Measurements from ENCODE around the gene TLK1. TPM values are rescaled to one million over a fixed set of nuclear protein-coding genes. Genes with fewer than 3 reads are reported as not detected.

The TLK1 gene
- total and polyA plus RNA-seq, 9 of the 15 experiments (the other 6 are each of a cell fraction or from before 2014, with no cell fraction given): 20.2 to 101 (median 40.5) TPM

DNA sequence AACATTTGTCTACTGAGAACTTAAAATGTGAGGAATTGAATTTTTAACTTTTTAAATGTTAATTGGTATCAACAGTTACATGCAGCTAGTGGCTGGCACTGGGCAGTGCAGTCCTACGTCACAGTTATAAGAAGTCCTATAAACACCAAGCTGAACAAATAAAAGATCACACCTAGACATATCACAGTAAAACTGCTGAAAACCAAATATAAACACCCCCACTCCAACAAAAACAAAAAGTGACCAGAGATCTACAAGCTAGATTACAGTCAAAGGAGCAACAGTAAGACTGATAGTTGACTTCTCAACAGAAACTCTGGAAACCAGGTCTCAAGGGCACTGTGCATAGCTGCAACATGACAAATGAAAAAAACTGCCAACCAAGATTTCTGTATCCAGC, 19.4 kb downstream of the TLK1 start (continued):
- TF ChIP-seq, protein P1, sequence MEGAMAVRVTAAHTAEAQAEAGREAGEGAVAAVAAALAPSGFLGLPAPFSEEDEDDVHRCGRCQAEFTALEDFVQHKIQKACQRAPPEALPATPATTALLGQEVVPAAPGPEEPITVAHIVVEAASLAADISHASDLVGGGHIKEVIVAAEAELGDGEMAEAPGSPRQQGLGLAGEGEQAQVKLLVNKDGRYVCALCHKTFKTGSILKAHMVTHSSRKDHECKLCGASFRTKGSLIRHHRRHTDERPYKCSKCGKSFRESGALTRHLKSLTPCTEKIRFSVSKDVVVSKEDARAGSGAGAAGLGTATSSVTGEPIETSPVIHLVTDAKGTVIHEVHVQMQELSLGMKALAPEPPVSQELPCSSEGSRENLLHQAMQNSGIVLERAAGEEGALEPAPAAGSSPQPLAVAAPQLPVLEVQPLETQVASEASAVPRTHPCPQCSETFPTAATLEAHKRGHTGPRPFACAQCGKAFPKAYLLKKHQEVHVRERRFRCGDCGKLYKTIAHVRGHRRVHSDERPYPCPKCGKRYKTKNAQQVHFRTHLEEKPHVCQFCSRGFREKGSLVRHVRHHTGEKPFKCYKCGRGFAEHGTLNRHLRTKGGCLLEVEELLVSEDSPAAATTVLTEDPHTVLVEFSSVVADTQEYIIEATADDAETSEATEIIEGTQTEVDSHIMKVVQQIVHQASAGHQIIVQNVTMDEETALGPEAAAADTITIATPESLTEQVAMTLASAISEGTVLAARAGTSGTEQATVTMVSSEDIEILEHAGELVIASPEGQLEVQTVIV (CRISPR knock-in tag; IDR thresholded peaks at IDR 0.05; ENCODE audit: borderline replicate concordance): no peak
- TF ChIP-seq, protein P2, sequence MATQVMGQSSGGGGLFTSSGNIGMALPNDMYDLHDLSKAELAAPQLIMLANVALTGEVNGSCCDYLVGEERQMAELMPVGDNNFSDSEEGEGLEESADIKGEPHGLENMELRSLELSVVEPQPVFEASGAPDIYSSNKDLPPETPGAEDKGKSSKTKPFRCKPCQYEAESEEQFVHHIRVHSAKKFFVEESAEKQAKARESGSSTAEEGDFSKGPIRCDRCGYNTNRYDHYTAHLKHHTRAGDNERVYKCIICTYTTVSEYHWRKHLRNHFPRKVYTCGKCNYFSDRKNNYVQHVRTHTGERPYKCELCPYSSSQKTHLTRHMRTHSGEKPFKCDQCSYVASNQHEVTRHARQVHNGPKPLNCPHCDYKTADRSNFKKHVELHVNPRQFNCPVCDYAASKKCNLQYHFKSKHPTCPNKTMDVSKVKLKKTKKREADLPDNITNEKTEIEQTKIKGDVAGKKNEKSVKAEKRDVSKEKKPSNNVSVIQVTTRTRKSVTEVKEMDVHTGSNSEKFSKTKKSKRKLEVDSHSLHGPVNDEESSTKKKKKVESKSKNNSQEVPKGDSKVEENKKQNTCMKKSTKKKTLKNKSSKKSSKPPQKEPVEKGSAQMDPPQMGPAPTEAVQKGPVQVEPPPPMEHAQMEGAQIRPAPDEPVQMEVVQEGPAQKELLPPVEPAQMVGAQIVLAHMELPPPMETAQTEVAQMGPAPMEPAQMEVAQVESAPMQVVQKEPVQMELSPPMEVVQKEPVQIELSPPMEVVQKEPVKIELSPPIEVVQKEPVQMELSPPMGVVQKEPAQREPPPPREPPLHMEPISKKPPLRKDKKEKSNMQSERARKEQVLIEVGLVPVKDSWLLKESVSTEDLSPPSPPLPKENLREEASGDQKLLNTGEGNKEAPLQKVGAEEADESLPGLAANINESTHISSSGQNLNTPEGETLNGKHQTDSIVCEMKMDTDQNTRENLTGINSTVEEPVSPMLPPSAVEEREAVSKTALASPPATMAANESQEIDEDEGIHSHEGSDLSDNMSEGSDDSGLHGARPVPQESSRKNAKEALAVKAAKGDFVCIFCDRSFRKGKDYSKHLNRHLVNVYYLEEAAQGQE (IDR thresholded peaks at IDR 0.05; ENCODE audit: borderline replicate concordance): peak; percentile 5; the same call in 1 of the 2 replicates
- TF ChIP-seq, protein P2 (CRISPR knock-in tag; IDR thresholded peaks at IDR 0.05; ENCODE audit: low read depth): no peak
- no peak for TF ChIP-seq KLF13 (tag; IDR thresholded peaks at IDR 0.05; ENCODE audit: borderline replicate concordance, low read depth)
- no peak for TF ChIP-seq NCOA2 (IDR thresholded peaks at IDR 0.05; ENCODE audit: partially characterized antibody in 2 of 2)
- TF ChIP-seq, protein P3, sequence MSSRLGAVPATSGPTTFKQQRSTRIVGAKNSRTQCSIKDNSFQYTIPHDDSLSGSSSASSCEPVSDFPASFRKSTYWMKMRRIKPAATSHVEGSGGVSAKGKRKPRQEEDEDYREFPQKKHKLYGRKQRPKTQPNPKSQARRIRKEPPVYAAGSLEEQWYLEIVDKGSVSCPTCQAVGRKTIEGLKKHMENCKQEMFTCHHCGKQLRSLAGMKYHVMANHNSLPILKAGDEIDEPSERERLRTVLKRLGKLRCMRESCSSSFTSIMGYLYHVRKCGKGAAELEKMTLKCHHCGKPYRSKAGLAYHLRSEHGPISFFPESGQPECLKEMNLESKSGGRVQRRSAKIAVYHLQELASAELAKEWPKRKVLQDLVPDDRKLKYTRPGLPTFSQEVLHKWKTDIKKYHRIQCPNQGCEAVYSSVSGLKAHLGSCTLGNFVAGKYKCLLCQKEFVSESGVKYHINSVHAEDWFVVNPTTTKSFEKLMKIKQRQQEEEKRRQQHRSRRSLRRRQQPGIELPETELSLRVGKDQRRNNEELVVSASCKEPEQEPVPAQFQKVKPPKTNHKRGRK (tag; IDR thresholded peaks at IDR 0.05): no peak
- no peak for TF ChIP-seq EWSR1 (IDR thresholded peaks at IDR 0.05; ENCODE audit: borderline replicate concordance, low read depth, partially characterized antibody)
- no peak for TF ChIP-seq CHD4 (IDR thresholded peaks at IDR 0.05; ENCODE audit: insufficient read depth, insufficient replicate concordance, low read depth, low read length, poor library complexity, severe bottlenecking)
- TF ChIP-seq, protein P4, sequence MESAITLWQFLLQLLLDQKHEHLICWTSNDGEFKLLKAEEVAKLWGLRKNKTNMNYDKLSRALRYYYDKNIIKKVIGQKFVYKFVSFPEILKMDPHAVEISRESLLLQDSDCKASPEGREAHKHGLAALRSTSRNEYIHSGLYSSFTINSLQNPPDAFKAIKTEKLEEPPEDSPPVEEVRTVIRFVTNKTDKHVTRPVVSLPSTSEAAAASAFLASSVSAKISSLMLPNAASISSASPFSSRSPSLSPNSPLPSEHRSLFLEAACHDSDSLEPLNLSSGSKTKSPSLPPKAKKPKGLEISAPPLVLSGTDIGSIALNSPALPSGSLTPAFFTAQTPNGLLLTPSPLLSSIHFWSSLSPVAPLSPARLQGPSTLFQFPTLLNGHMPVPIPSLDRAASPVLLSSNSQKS (CRISPR knock-in tag; IDR thresholded peaks at IDR 0.05): no peak
- TF ChIP-seq EZH2 (IDR thresholded peaks at IDR 0.05; ENCODE audit: borderline replicate concordance, low read depth, low read length): no peak
- no peak for TF ChIP-seq POLR2AphosphoS2 (IDR thresholded peaks at IDR 0.05; ENCODE audit: low read length)

Data from K562 (cell line).